HG02852 (cell line): ENCODE data around the gene CAPN11.
"Not testable (repeated sequence)": the region's sequence is repeated elsewhere in the genome, so short reads cannot be mapped to it uniquely, and the experiment has no call there.

Experiments used
- ATAC-seq: cut with Tn5 transposase; IDR thresholded peaks from one replicate; pipeline ENCODE4 v1.9.1; 2021; ENCODE audit warnings: mild to moderate bottlenecking, moderate library complexity; ENCODE audit not compliant: unreplicated experiment

CAPN11 gene

DNA sequence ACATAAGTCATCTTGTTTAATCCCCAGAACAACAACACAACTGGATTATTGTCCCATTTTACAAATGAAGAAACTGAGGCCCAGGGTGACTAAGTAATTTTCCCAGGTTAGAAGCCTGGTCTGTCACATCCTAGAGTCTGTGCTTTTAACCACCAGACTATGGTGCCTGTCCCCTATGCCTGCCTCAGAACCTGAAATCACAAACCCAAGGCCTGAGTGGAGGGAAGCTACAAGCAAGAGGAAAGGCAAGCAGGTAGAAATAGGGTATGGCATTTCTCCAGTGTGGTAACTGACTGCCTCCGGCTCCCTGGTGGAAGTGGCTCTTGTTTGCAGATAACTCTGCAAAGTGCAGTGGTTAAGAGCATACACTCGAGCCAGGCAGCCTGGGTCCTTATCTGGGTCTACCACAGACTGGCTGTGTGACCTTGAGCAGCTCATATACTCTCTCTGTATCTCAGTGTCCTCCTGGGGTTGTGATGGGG is 28.7 kb upstream of the CAPN11 start:
- ATAC-seq = no peak

DNA sequence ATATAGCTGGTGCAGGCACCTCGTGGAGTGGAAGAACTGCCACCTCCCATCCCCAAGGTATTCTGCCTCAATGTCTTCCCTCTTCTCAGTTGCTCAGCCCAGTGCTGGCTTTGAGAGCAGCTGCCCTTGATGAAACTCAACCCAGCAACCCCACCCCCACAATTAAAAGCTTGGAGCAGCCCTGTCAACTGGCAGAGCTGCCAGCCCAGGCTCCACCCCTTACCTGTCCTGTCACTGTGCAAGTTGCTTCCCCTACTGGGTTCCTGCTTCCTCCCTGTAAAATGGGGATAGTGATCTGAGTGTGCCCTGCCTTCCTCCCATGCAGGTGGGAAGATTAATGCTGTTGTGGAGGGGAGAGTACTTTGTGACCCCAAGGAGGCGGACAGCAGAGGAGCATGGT is 26.7 kb upstream of the CAPN11 start:
- ATAC-seq = no peak

DNA sequence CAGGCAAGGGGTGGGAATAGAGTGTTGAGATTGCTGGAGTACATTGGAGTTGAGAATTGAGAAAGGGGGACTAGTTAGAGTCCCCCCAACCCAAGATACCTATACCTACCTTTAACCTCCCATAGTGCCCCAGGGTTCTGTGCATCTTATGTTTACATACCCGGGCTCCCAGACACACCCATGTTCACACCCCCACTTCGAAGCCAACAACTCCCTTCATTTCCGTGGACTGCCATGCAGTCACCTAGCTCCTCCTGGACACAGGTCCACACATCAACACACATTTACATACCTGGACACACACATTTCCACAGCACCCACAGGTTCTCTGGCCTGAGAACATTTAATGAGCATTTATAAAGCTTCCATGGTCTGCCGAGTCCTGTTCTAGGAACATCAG is 26.1 kb upstream of the CAPN11 start:
- no peak for ATAC-seq

- no peak for ATAC-seq
Observed at GRCh38 chr6:44133003-44133931, 25.4 kb upstream of the CAPN11 start.

GRCh38 chr6:44133981-44134711 is 24.5 kb upstream of the CAPN11 start:
- no peak for ATAC-seq

GRCh38 chr6:44135173-44135758 is 23.4 kb upstream of the CAPN11 start:
- no peak for ATAC-seq

DNA sequence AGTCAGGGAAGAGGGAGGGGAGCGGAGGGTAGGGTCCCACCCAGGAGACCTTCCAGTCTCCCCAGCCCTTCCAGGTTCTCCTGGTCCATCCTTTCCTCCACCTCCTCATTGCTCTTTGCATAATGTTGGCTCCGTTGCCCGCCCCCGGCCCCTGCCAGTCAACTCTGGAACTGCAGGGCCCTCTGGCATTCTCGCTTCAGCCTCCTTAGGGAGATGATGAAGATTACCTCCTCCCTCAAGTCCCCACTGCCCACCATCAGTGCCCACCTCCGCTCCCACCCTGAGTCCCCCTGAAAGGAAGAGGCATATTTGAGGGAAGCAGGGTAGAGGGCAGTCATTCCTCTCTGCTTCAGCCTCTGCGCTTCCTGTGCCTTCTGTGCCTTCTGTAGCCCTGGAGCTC is 22.7 kb upstream of the CAPN11 start:
- no peak for ATAC-seq

GRCh38 chr6:44138717-44139350 is 19.8 kb upstream of the CAPN11 start:
- ATAC-seq = no peak

GRCh38 chr6:44139351-44139743 is 19.3 kb upstream of the CAPN11 start:
- no peak for ATAC-seq

DNA sequence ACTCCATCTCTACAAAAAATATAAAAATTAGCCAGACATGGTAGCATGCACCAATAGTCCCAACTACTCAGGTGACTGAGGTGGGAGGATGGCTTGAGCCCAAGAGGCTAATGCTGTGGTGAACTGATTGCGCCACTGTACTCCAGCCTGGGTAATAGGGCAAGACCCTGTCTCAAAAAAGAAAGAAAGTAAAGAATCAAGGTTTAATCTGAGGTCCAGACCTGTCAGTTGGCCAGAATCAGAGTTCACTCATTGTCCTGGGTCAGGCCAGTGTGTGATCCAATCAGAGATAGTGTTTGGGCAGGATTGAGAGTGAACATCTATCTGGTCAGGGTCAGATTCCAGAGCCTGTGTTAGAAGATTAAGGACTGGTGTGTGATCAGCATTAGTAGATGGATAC is 15.8 kb upstream of the CAPN11 start:
- ATAC-seq = no peak

- ATAC-seq = no peak
Observed at GRCh38 chr6:44143731-44144130, 14.9 kb upstream of the CAPN11 start.

GRCh38 chr6:44144536-44144935 is 14.1 kb upstream of the CAPN11 start:
- ATAC-seq = not testable (repeated sequence)

- no peak for ATAC-seq
Observed at GRCh38 chr6:44145839-44146238, 12.8 kb upstream of the CAPN11 start.

DNA sequence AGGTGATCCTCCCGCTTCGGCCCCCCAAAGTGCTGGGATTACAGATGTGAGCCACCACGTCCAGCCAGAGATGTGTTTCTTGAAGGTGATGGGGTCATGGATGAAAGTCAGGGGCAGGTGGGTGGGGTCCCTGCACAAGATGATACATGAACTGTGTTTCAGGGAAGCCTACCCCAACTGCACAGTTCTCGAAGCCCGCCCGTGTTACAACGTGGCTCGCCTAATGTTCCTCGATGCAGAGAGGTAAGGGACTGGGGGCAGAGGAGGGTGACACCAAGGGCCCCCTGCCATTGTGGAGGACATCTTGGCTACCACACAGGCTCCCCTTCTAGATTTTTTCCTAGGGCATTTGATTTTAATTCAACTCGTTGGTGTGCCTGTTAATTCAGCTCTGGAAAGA is 11.9 kb upstream of the CAPN11 start:
- no peak for ATAC-seq

- ATAC-seq = no peak
Observed at GRCh38 chr6:44147256-44147655, 11.4 kb upstream of the CAPN11 start.

DNA sequence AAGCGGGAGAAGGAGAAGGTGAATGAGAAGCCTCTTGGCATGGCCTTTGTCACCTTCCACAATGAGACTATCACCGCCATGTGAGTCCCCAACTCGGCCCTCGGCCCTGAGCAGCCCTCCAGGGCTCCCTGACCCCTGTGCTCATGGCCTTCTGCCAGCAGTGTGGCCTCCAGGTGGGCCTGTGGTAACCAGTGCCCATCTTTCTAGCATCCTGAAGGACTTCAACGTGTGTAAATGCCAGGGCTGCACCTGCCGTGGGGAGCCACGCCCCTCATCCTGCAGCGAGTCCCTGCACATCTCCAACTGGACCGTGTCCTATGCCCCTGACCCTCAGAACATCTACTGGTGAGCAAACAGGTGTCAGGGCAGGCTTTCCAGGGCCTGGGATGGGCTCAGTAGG is 10.3 kb upstream of the CAPN11 start:
- no peak for ATAC-seq

- ATAC-seq = no peak
Observed at GRCh38 chr6:44149369-44150012, 9.1 kb upstream of the CAPN11 start.

DNA sequence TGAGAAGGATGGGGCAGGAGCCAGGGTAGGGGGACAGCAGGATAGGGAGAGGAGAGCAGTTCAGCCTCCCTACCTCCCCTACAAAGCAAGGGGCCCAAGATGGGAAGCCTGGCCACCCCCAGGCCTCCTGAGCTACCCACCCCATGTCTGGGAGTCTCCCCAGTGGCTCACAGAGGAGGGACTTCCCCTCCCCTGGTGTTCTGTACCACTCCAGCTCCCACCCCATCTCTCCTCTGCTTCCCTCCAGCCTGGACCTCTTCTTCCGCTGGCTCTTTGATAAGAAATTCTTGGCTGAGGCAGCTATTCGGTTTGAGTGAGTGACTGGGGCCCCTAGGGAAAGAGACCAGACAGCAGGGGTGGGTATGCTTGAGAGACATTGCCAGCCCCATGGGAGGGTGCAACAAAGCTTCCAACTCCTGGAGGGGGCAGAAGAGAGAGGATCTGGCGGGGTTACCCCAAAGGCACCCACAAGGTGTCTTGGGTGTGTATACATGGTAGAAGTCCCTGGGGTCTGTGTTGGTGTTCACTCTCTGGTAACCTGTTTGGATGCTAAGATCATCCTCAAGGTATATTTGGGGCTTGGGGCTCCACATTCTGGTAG is 8.2 kb upstream of the CAPN11 start:
- no peak for ATAC-seq

- peak; percentile 72 for ATAC-seq
Observed at GRCh38 chr6:44151348-44152108, 7.1 kb upstream of the CAPN11 start.

DNA sequence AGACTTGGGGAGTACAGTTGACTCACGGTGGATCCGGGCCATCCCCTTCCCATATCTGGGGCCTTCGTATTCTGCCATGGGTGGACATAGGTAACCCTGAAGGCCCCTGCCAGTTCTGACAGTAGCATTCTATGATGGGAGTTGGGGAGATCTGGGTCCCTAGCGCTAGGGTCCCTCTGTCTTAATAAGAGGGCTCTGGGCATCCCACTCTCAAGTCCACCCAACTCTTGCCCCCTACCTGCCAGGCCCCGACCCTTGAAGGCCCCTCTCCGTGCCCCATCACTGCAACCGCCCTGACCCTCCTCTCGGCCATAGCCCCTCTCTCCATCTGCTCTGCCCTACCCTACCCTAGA is 6.5 kb upstream of the CAPN11 start:
- no peak for ATAC-seq
